HepG2 (cell line): ENCODE data around the gene DMXL1. TPM values are rescaled to one million over a fixed set of nuclear protein-coding genes. Genes with fewer than 3 reads are reported as not detected.

Experiments used
- FOSL1 ChIP-seq: sonication (generic); formaldehyde crosslinking; IDR thresholded peaks from 2 replicates; pipeline ENCODE4 v1.9.0; 2021; ENCODE audit warnings: missing genetic modification reagents, borderline replicate concordance
- GTF2F1 ChIP-seq: fragments of 150-350 bp; IDR thresholded peaks from 2 replicates; pipeline ENCODE4 v1.6.1; 2014; ENCODE audit warnings: low read length
- ZFP82 ChIP-seq: sonication (generic); formaldehyde crosslinking; IDR thresholded peaks from 2 replicates; pipeline ENCODE4 v1.5.1; 2020; ENCODE audit warnings: mild to moderate bottlenecking, missing genetic modification reagents, borderline replicate concordance
- polyA plus RNA-seq, 8 experiments: library from polyadenylated mRNA; depleted of rRNA in 3 of 8; stranded (reverse) in 7 of 8; unstranded in 1 of 8; fragments of >200 nt; fragmentation: Illumina TruSeq in 4 of 8; extraction: Trizol in 4 of 8; gene quantifications; 2 replicates each; pipeline versions ENCODE4 v1.2.1 to v1.2.3, GENCODE V29; 2011 to 2016; ENCODE audit warnings: low read depth in 4 of 8, missing spikeins in 1 of 8, mixed read lengths in 1 of 8; ENCODE audit not compliant: insufficient read depth in 1 of 8
- total RNA-seq, 5 experiments: library from RNA; depleted of rRNA; stranded (reverse); fragments of >200 nt; fragmentation: Illumina TruSeq; extraction: Trizol; gene quantifications; 2 replicates each; pipeline ENCODE4 v1.2.3, GENCODE V29; 2016; ENCODE audit warnings: low read depth in 1 of 5
- TF ChIP-seq, protein P1 (sequence below): sonication (generic); formaldehyde crosslinking; IDR thresholded peaks from 2 replicates; pipeline ENCODE4 v1.5.0; 2020; ENCODE audit warnings: mild to moderate bottlenecking, missing genetic modification reagents
- TF ChIP-seq, protein P2 (sequence below): sonication (generic); formaldehyde crosslinking; IDR thresholded peaks from 2 replicates; pipeline ENCODE4 v1.8.0; 2022; ENCODE audit warnings: missing genetic modification reagents, mild to moderate bottlenecking, borderline replicate concordance
- TF ChIP-seq, protein P3 (sequence below): IDR thresholded peaks from 2 replicates; pipeline ENCODE4 v1.6.1; 2016; ENCODE audit warnings: missing compliant biosample characterization, missing genetic modification reagents, borderline replicate concordance
- TF ChIP-seq, protein P4 (sequence below): sonication (generic); formaldehyde crosslinking; IDR thresholded peaks from 2 replicates; pipeline ENCODE4 v1.5.0; 2020; ENCODE audit warnings: mild to moderate bottlenecking, missing genetic modification reagents

DMXL1 gene
- total and polyA plus RNA-seq, 2 of the 13 experiments (the other 11 are each of a cell fraction or from before 2014, with no cell fraction given) = 6.9 to 18.6 TPM

DNA sequence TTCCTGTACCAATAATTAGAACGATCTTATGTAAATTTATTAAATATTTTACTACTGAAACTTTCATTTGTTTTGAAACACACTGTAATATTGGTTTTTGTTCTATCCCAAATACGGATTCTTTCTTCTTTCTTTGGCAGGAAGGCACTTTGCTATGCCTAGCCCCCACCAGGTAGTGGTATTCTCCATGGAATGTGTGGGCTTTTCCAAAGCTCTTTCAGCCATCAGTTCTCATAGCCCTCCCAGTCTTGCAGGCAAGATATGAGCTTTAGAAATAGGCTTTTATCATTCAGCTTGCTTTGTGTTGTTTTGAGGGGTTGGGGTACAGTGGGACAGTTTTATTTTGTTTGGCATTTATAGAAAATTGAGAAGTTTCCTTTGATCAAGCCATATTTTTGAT is 107.5 kb downstream of the DMXL1 start (continued):
- TF ChIP-seq, protein P1, sequence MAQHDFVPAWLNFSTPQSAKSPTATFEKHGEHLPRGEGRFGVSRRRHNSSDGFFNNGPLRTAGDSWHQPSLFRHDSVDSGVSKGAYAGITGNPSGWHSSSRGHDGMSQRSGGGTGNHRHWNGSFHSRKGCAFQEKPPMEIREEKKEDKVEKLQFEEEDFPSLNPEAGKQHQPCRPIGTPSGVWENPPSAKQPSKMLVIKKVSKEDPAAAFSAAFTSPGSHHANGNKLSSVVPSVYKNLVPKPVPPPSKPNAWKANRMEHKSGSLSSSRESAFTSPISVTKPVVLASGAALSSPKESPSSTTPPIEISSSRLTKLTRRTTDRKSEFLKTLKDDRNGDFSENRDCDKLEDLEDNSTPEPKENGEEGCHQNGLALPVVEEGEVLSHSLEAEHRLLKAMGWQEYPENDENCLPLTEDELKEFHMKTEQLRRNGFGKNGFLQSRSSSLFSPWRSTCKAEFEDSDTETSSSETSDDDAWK (CRISPR knock-in tag) = no peak
- TF ChIP-seq, protein P2, sequence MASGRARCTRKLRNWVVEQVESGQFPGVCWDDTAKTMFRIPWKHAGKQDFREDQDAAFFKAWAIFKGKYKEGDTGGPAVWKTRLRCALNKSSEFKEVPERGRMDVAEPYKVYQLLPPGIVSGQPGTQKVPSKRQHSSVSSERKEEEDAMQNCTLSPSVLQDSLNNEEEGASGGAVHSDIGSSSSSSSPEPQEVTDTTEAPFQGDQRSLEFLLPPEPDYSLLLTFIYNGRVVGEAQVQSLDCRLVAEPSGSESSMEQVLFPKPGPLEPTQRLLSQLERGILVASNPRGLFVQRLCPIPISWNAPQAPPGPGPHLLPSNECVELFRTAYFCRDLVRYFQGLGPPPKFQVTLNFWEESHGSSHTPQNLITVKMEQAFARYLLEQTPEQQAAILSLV (CRISPR knock-in tag) = no peak
- TF ChIP-seq GTF2F1 (no peak), FOSL1 (CRISPR knock-in tag) (no peak), ZFP82 (CRISPR knock-in tag) (no peak)
- TF ChIP-seq, protein P3, sequence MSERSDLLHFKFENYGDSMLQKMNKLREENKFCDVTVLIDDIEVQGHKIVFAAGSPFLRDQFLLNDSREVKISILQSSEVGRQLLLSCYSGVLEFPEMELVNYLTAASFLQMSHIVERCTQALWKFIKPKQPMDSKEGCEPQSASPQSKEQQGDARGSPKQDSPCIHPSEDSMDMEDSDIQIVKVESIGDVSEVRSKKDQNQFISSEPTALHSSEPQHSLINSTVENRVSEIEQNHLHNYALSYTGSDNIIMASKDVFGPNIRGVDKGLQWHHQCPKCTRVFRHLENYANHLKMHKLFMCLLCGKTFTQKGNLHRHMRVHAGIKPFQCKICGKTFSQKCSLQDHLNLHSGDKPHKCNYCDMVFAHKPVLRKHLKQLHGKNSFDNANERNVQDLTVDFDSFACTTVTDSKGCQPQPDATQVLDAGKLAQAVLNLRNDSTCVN (CRISPR knock-in tag) = no peak
- TF ChIP-seq, protein P4, sequence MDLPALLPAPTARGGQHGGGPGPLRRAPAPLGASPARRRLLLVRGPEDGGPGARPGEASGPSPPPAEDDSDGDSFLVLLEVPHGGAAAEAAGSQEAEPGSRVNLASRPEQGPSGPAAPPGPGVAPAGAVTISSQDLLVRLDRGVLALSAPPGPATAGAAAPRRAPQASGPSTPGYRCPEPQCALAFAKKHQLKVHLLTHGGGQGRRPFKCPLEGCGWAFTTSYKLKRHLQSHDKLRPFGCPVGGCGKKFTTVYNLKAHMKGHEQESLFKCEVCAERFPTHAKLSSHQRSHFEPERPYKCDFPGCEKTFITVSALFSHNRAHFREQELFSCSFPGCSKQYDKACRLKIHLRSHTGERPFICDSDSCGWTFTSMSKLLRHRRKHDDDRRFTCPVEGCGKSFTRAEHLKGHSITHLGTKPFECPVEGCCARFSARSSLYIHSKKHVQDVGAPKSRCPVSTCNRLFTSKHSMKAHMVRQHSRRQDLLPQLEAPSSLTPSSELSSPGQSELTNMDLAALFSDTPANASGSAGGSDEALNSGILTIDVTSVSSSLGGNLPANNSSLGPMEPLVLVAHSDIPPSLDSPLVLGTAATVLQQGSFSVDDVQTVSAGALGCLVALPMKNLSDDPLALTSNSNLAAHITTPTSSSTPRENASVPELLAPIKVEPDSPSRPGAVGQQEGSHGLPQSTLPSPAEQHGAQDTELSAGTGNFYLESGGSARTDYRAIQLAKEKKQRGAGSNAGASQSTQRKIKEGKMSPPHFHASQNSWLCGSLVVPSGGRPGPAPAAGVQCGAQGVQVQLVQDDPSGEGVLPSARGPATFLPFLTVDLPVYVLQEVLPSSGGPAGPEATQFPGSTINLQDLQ (CRISPR knock-in tag) = no peak
- TF ChIP-seq, all 625 proteins: peak for 0
